ENCODE data around the gene MARCO. TPM values are rescaled to one million over a fixed set of nuclear protein-coding genes. Genes with fewer than 3 reads are reported as not detected.
"Not testable (repeated sequence)": the region's sequence is repeated elsewhere in the genome, so short reads cannot be mapped to it uniquely, and the experiment has no call there.

The MARCO gene
- total RNA-seq, 1 donor from 2014 or later, result 0.33 TPM

GRCh38 chr2:118945881-118946280, 3.9 kb downstream of the MARCO start:
- H3K36me3 ChIP-seq (ENCODE audit: control insufficient read depth, insufficient read depth, low read length), result no peaks in the 10 kb centered on the region
- H3K27me3 ChIP-seq (ENCODE audit: control insufficient read depth, insufficient read depth, low read length), result no peaks in the 10 kb centered on the region
- TF ChIP-seq CTCF (IDR thresholded peaks at IDR 0.05; ENCODE audit: insufficient read depth, low read length, poor library complexity, severe bottlenecking), result no peak
- no peak overlapping the region for H3K4me3 ChIP-seq (ENCODE audit: low read depth, low read length)
- no peak for DNase-seq (ENCODE audit: low read depth)

GRCh38 chr2:118948266-118948665, 6.3 kb downstream of the MARCO start:
- not testable (repeated sequence) for DNase-seq (ENCODE audit: low read depth); H3K36me3 ChIP-seq (ENCODE audit: control insufficient read depth, insufficient read depth, low read length); H3K27me3 ChIP-seq (ENCODE audit: control insufficient read depth, insufficient read depth, low read length); H3K4me3 ChIP-seq (ENCODE audit: low read depth, low read length)

- no peak for DNase-seq (ENCODE audit: low read depth)
- no peaks in the 10 kb centered on the region for H3K27me3 ChIP-seq (ENCODE audit: control insufficient read depth, insufficient read depth, low read length)
- no peak for TF ChIP-seq CTCF (IDR thresholded peaks at IDR 0.05; ENCODE audit: insufficient read depth, low read length, poor library complexity, severe bottlenecking)
- no peaks in the 10 kb centered on the region for H3K36me3 ChIP-seq (ENCODE audit: control insufficient read depth, insufficient read depth, low read length)
- no peak overlapping the region for H3K4me3 ChIP-seq (ENCODE audit: low read depth, low read length)
Observed at GRCh38 chr2:118954297-118955060, 12.5 kb downstream of the MARCO start.

- no peaks in the 10 kb centered on the region for H3K27me3 ChIP-seq (ENCODE audit: control insufficient read depth, insufficient read depth, low read length)
- no peak for TF ChIP-seq CTCF (IDR thresholded peaks at IDR 0.05; ENCODE audit: insufficient read depth, low read length, poor library complexity, severe bottlenecking)
- no peaks in the 10 kb centered on the region for H3K36me3 ChIP-seq (ENCODE audit: control insufficient read depth, insufficient read depth, low read length)
- H3K4me3 ChIP-seq (ENCODE audit: low read depth, low read length), result no peak overlapping the region
- DNase-seq (ENCODE audit: low read depth), result no peak
Observed at GRCh38 chr2:118965737-118966136, 23.7 kb downstream of the MARCO start.

- no peaks in the 10 kb centered on the region for H3K36me3 ChIP-seq (ENCODE audit: control insufficient read depth, insufficient read depth, low read length)
- H3K27me3 ChIP-seq (ENCODE audit: control insufficient read depth, insufficient read depth, low read length), result no peaks in the 10 kb centered on the region
- no peak for TF ChIP-seq CTCF (IDR thresholded peaks at IDR 0.05; ENCODE audit: insufficient read depth, low read length, poor library complexity, severe bottlenecking)
- H3K4me3 ChIP-seq (ENCODE audit: low read depth, low read length), result no peak overlapping the region
- DNase-seq (ENCODE audit: low read depth), result no peak
Observed at GRCh38 chr2:118967124-118967880, 25.3 kb downstream of the MARCO start.

- Histone ChIP-seq H3K27me3 (ENCODE audit: control insufficient read depth, insufficient read depth, low read length) (no peaks in the 10 kb centered on the region), H3K4me3 (ENCODE audit: low read depth, low read length) (no peak overlapping the region), H3K36me3 (ENCODE audit: control insufficient read depth, insufficient read depth, low read length) (no peaks in the 10 kb centered on the region)
- no peak for TF ChIP-seq CTCF (IDR thresholded peaks at IDR 0.05; ENCODE audit: insufficient read depth, low read length, poor library complexity, severe bottlenecking)
- no peak for DNase-seq (ENCODE audit: low read depth)
Observed at GRCh38 chr2:118968042-118968441, 26.0 kb downstream of the MARCO start.

All from kidney epithelial cell (primary cell).